Mammary epithelial cell (primary cell): ENCODE results near the gene PARD3B.

ENCODE experiments used
- EZH2 ChIP-seq: IDR thresholded peaks from 2 replicates; pipeline ENCODE4 v1.6.1; 2012; ENCODE audit warnings: low read length, inconsistent platforms, borderline replicate concordance
- TF ChIP-seq, protein P1 (sequence below), 2 donors: IDR thresholded peaks in 1 of 2; conservative IDR thresholded peaks in 1 of 2; 2 replicates each; pipeline ENCODE4 v1.5.1; 2011 to 2012; ENCODE audit warnings: inconsistent platforms in 2 of 2, low read length in 2 of 2, mild to moderate bottlenecking in 2 of 2, control low read depth in 1 of 2, low read depth in 1 of 2; ENCODE audit not compliant: insufficient read depth in 1 of 2; ENCODE audit errors: extremely low read depth in 1 of 2

DNA sequence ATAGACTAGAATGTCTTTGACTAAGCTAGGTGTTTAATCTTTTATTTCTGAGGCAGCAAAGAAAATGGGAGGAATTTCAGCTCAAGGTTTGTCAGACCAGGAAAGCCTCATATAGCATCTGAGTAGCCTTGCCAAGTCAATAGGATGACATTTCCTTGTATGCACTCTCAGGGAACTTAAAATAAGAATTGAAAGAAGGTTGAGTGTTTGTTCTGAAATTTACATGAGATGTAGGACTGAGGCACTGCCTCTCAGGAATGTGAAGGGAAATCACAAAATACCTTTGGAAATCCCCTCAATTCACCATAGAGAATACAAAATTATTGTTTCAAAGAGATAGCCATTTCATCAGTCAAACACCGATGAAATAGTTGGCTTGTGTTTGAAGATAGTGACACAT, 745.0 kb downstream of the PARD3B start:
- TF ChIP-seq, protein P1, sequence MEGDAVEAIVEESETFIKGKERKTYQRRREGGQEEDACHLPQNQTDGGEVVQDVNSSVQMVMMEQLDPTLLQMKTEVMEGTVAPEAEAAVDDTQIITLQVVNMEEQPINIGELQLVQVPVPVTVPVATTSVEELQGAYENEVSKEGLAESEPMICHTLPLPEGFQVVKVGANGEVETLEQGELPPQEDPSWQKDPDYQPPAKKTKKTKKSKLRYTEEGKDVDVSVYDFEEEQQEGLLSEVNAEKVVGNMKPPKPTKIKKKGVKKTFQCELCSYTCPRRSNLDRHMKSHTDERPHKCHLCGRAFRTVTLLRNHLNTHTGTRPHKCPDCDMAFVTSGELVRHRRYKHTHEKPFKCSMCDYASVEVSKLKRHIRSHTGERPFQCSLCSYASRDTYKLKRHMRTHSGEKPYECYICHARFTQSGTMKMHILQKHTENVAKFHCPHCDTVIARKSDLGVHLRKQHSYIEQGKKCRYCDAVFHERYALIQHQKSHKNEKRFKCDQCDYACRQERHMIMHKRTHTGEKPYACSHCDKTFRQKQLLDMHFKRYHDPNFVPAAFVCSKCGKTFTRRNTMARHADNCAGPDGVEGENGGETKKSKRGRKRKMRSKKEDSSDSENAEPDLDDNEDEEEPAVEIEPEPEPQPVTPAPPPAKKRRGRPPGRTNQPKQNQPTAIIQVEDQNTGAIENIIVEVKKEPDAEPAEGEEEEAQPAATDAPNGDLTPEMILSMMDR (conservative IDR thresholded peaks at IDR 0.05 in 1 of 2, IDR thresholded peaks at IDR 0.05 in 1 of 2; ENCODE audit: extremely low read depth in 1 of 2, insufficient read depth in 1 of 2, low read depth in 1 of 2, low read length in 2 of 2): no peak
- TF ChIP-seq EZH2: no peak
